H9 (cell line): Measurements from ENCODE around the gene CYP26A1. TPM values are rescaled to one million over a fixed set of nuclear protein-coding genes. Genes with fewer than 3 reads are reported as not detected.
A peak's percentile ranks its signal among the peaks of the same experiment; 100 is the strongest.

Experiments
- DNase-seq: peaks from one replicate; pipeline ENCODE4 v3.0.0-alpha.2; 2017
- H2AFZ ChIP-seq: one replicate; pipeline ENCODE4 v1.6.1; 2013; ENCODE audit warnings: mild to moderate bottlenecking, low read length, control low read depth, moderate library complexity
- H2AK5ac ChIP-seq: 2 replicates; pipeline ENCODE4 v1.6.1; 2013; ENCODE audit warnings: low read length, control low read depth, mixed read lengths; ENCODE audit not compliant: insufficient read length
- H2BK120ac ChIP-seq: one replicate; pipeline ENCODE4 v1.6.1; 2013; ENCODE audit warnings: low read depth, mild to moderate bottlenecking, low read length, control low read depth, inconsistent platforms; ENCODE audit not compliant: poor library complexity, severe bottlenecking
- H2BK12ac ChIP-seq: 2 replicates; pipeline ENCODE4 v1.6.1; 2013; ENCODE audit warnings: low read length, control low read depth, mixed read lengths, low read depth; ENCODE audit not compliant: insufficient read length
- H2BK15ac ChIP-seq: 2 replicates; pipeline ENCODE4 v1.6.1; 2013; ENCODE audit warnings: low read depth, low read length, control low read depth
- H2BK20ac ChIP-seq: one replicate; pipeline ENCODE4 v1.6.1; 2013; ENCODE audit warnings: low read depth, mild to moderate bottlenecking, low read length, control low read depth, inconsistent platforms; ENCODE audit not compliant: poor library complexity, severe bottlenecking
- H2BK5ac ChIP-seq: 2 replicates; pipeline ENCODE4 v1.6.1; 2013; ENCODE audit warnings: low read length, control low read depth, mixed read lengths; ENCODE audit not compliant: insufficient read length
- H3K14ac ChIP-seq: 2 replicates; pipeline ENCODE4 v1.6.1; 2013; ENCODE audit warnings: low read length, control low read depth; ENCODE audit not compliant: insufficient read depth
- H3K18ac ChIP-seq: 2 replicates; pipeline ENCODE4 v1.6.1; 2013; ENCODE audit warnings: low read depth, mild to moderate bottlenecking, mixed read lengths, low read length, control low read depth; ENCODE audit not compliant: insufficient read length
- H3K23ac ChIP-seq: 2 replicates; pipeline ENCODE4 v1.6.1; 2013; ENCODE audit warnings: low read length, control low read depth, mixed read lengths, low read depth; ENCODE audit not compliant: insufficient read length
- H3K23me2 ChIP-seq: 2 replicates; pipeline ENCODE4 v1.6.1; 2013; ENCODE audit warnings: low read depth, mild to moderate bottlenecking, mixed read lengths, low read length, control low read depth; ENCODE audit not compliant: insufficient read length, poor library complexity, severe bottlenecking
- H3K27ac ChIP-seq: 2 replicates; pipeline ENCODE4 v1.5.1; 2013; ENCODE audit warnings: low read length, control low read depth, mixed read lengths, low read depth; ENCODE audit not compliant: insufficient read length
- H3K27me3 ChIP-seq: 2 replicates; pipeline ENCODE4 v1.6.1; 2013; ENCODE audit warnings: low read length, control low read depth, inconsistent platforms; ENCODE audit not compliant: insufficient read depth
- H3K4ac ChIP-seq: 2 replicates; pipeline ENCODE4 v1.6.1; 2013; ENCODE audit warnings: low read depth, mild to moderate bottlenecking, control low read depth, inconsistent platforms, low read length, moderate library complexity
- H3K4me1 ChIP-seq: 2 replicates; pipeline ENCODE4 v1.6.1; 2013; ENCODE audit warnings: low read length, control low read depth, inconsistent platforms; ENCODE audit not compliant: insufficient read depth
- H3K4me2 ChIP-seq: 2 replicates; pipeline ENCODE4 v1.6.1; 2013; ENCODE audit warnings: low read length, control low read depth, mixed read lengths; ENCODE audit not compliant: insufficient read length, insufficient read depth
- H3K56ac ChIP-seq: 2 replicates; pipeline ENCODE4 v1.6.1; 2013; ENCODE audit warnings: low read depth, mild to moderate bottlenecking, mixed read lengths, low read length, control low read depth; ENCODE audit not compliant: insufficient read length
- H3K79me1 ChIP-seq: 2 replicates; pipeline ENCODE4 v1.6.1; 2013; ENCODE audit warnings: low read depth, mild to moderate bottlenecking, moderate library complexity, low read length, control low read depth, inconsistent platforms; ENCODE audit not compliant: insufficient read depth, poor library complexity, severe bottlenecking
- H3K79me2 ChIP-seq: 2 replicates; pipeline ENCODE4 v1.6.1; 2013; ENCODE audit warnings: low read length, control low read depth, inconsistent platforms; ENCODE audit not compliant: insufficient read depth
- H3K9ac ChIP-seq: 2 replicates; pipeline ENCODE4 v1.6.1; 2013; ENCODE audit warnings: low read length, control low read depth, mixed read lengths; ENCODE audit not compliant: insufficient read length; ENCODE audit errors: extremely low read depth
- H3K9me3 ChIP-seq: one replicate; pipeline ENCODE4 v1.6.1; 2013; ENCODE audit warnings: low read depth, low read length, inconsistent platforms; ENCODE audit not compliant: control insufficient read depth
- H3T11ph ChIP-seq: one replicate; pipeline ENCODE4 v1.6.1; 2013; ENCODE audit warnings: mild to moderate bottlenecking, low read length, control low read depth, inconsistent platforms
- H4K20me1 ChIP-seq: one replicate; pipeline ENCODE4 v1.6.1; 2013; ENCODE audit not compliant: control insufficient read depth, insufficient read length, insufficient read depth
- H4K5ac ChIP-seq: 2 replicates; pipeline ENCODE4 v1.6.1; 2013; ENCODE audit warnings: low read depth, mild to moderate bottlenecking, mixed read lengths, low read length, control low read depth; ENCODE audit not compliant: insufficient read length
- H4K8ac ChIP-seq: replicated peaks from 2 replicates; pipeline ENCODE4 v1.6.1; 2013; ENCODE audit warnings: low read length, control low read depth, mixed read lengths, low read depth; ENCODE audit not compliant: insufficient read length
- H4K91ac ChIP-seq: 2 replicates; pipeline ENCODE4 v1.6.1; 2013; ENCODE audit warnings: low read depth, mild to moderate bottlenecking, moderate library complexity, mixed read lengths, low read length, control low read depth; ENCODE audit not compliant: insufficient read length
- H3K27ac Mint-ChIP-seq, 3 experiments: 2 replicates in 2 of 3; 3 replicates in 1 of 3; pipeline ENCODE4 v1.8.0; 2020 to 2021; ENCODE audit warnings: mixed read lengths in 3 of 3, mild to moderate bottlenecking in 1 of 3, moderate library complexity in 1 of 3
- H3K27me3 Mint-ChIP-seq: 2 replicates; pipeline ENCODE4 v1.8.0; 2021; ENCODE audit warnings: low read depth, mild to moderate bottlenecking, moderate library complexity, mixed read lengths
- H3K36me3 Mint-ChIP-seq, 3 experiments: 2 replicates in 2 of 3; 3 replicates in 1 of 3; pipeline ENCODE4 v1.8.0; 2020 to 2021; ENCODE audit warnings: low read depth in 3 of 3, mixed read lengths in 3 of 3; ENCODE audit not compliant: insufficient read depth in 1 of 3
- H3K4me1 Mint-ChIP-seq, 2 experiments: 2 replicates each; pipeline ENCODE4 v1.8.0; 2020; ENCODE audit warnings: mixed read lengths in 2 of 2
- H3K4me3 Mint-ChIP-seq, 2 experiments: 2 replicates in 1 of 2; 3 replicates in 1 of 2; pipeline ENCODE4 v1.8.0; 2020 to 2021; ENCODE audit warnings: mild to moderate bottlenecking in 2 of 2, mixed read lengths in 2 of 2, moderate library complexity in 1 of 2
- H3K9me3 Mint-ChIP-seq, 2 experiments: 2 replicates in 1 of 2; 3 replicates in 1 of 2; pipeline ENCODE4 v1.8.0; 2020; ENCODE audit warnings: mild to moderate bottlenecking in 2 of 2, mixed read lengths in 2 of 2, moderate library complexity in 1 of 2
- WGBS: extraction: QIAGEN DNeasy Blood & Tissue Kit; methylation state at CpG from one replicate; pipeline ENCODE4 v1.1.7; 2013; ENCODE audit warnings: missing lambda C conversion rate, low lambda C conversion rate, mixed read lengths; ENCODE audit not compliant: insufficient read length; ENCODE audit errors: extremely low coverage; 5-methylcytosine and 5-hydroxymethylcytosine counted together
- total RNA-seq: library from RNA; stranded (reverse); gene quantifications from 2 replicates; pipeline ENCODE4 v1.2.1, GENCODE V29; 2021
- TF ChIP-seq, protein P1 (sequence below): fragments of 200-600 bp; sonication (generic); conservative IDR thresholded peaks from 3 replicates; pipeline ENCODE4 v1.8.0; 2021; ENCODE audit warnings: antibody characterized with exemption, mild to moderate bottlenecking

CYP26A1 gene
- total RNA-seq, 1 experiment from 2014 or later: 72.1 TPM

DNA sequence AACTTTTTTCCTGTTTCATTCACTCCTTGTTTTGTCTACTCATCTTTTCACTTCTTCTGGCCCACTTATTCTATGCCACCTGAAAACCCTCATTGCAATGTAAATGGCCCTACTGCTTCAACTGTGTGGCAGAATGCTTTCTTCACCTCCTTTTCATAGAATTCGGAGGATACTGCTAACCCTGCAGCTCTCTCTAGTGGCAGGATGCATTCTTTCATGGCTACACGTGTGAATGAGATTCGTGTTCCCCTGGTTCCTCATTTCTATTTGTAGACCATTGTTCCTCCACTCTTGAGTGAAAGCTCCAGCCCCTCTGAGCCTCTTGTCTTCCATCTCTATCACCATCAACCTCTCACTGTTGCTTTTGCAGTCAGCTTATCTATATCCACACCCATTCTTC, 34.0 kb upstream of the CYP26A1 start:
- Histone ChIP-seq H2BK12ac (no peak overlapping the region), H3K27me3 (no peaks in the 10 kb centered on the region), H3K79me2 (no peaks in the 10 kb centered on the region), H4K91ac (no peak overlapping the region), H3K27ac (no peak overlapping the region), H3K9ac (no peak overlapping the region), H3K79me1 (no peaks in the 10 kb centered on the region), H2AFZ (no peak overlapping the region), H3K23me2 (no peaks in the 10 kb centered on the region), H3T11ph (no peak overlapping the region), H2BK20ac (no peak overlapping the region), H3K4me1 (peaks cover 3% of the 10 kb centered on the region; the same call in 1 of the 2 replicates), H4K8ac (no peak overlapping the region), H2BK5ac (no peak overlapping the region), H3K23ac (no peak overlapping the region), H3K4ac (no peak overlapping the region), H3K9me3 (no peaks in the 10 kb centered on the region), H2BK15ac (no peak overlapping the region), H4K5ac (no peak overlapping the region), H2AK5ac (no peak overlapping the region), H3K4me2 (no peak overlapping the region), H2BK120ac (no peak overlapping the region), H4K20me1 (no peaks in the 10 kb centered on the region), H3K56ac (no peak overlapping the region), H3K14ac (no peak overlapping the region), H3K18ac (no peak overlapping the region)
- peak; percentile 58 for DNase-seq
- Mint-ChIP-seq H3K36me3 (no peaks in the 10 kb centered on the region), H3K27me3 (no peaks in the 10 kb centered on the region), H3K4me3 (no peak overlapping the region), H3K4me1 (peaks cover 18 to 21% of the 10 kb centered on the region in 2 experiments), H3K9me3 (no peaks in the 10 kb centered on the region), H3K27ac (peak overlapping the region in 2 of 3 experiments; percentile 4 to 10; a peak in 3 of 7 replicates)
- no CpG with 5 or more reads among the region's 3 CpGs for WGBS
- TF ChIP-seq, protein P1, sequence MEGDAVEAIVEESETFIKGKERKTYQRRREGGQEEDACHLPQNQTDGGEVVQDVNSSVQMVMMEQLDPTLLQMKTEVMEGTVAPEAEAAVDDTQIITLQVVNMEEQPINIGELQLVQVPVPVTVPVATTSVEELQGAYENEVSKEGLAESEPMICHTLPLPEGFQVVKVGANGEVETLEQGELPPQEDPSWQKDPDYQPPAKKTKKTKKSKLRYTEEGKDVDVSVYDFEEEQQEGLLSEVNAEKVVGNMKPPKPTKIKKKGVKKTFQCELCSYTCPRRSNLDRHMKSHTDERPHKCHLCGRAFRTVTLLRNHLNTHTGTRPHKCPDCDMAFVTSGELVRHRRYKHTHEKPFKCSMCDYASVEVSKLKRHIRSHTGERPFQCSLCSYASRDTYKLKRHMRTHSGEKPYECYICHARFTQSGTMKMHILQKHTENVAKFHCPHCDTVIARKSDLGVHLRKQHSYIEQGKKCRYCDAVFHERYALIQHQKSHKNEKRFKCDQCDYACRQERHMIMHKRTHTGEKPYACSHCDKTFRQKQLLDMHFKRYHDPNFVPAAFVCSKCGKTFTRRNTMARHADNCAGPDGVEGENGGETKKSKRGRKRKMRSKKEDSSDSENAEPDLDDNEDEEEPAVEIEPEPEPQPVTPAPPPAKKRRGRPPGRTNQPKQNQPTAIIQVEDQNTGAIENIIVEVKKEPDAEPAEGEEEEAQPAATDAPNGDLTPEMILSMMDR: peak; percentile 73
